ENCODE data around the gene C2CD2. TPM values are rescaled to one million over a fixed set of nuclear protein-coding genes. Genes with fewer than 3 reads are reported as not detected.

Gene C2CD2
- total RNA-seq, 4 donors from 2014 or later: 3.0 to 15.7 (median 7.4) TPM

GRCh38 chr21:41865002-41865777 lies 88.6 kb downstream of the C2CD2 start:
- Histone ChIP-seq H3K27ac (peak overlapping the region in 2 of 4 donors; percentile 5 to 58), H3K4me1 (peaks cover 0 to 6% (median 0%) of the 10 kb centered on the region in 4 donors), H3K27me3 (no peaks in the 10 kb centered on the region), H3K9me3 (no peaks in the 10 kb centered on the region), H3K4me3 (no peak overlapping the region), H3K36me3 (no peaks in the 10 kb centered on the region)
- in situ Hi-C loops (cut with MboI; ENCODE audit: low pct_ligation_motif_present in 1 of 4, low pct_unique_long_range_greater_than_20kb in 1 of 4, low sequenced_read_pairs in 3 of 4): loop anchor here in 1 of 4 donors (25.0 kb wide), 1 partner anchor 247 kb away; no protein-coding TSS in a partner anchor
- intact Hi-C loops (cut with DNase I; ENCODE audit: low total_unique reads): no loop called here
- TF ChIP-seq POLR2A (IDR thresholded peaks at IDR 0.05): no peak
- WGBS, 2 donors (ENCODE audit: low coverage in 1 of 2): 73 to 77% methylated on average over 2 to 15 of the region's 15 CpGs
- DNase-seq: peak; percentile 21

DNA sequence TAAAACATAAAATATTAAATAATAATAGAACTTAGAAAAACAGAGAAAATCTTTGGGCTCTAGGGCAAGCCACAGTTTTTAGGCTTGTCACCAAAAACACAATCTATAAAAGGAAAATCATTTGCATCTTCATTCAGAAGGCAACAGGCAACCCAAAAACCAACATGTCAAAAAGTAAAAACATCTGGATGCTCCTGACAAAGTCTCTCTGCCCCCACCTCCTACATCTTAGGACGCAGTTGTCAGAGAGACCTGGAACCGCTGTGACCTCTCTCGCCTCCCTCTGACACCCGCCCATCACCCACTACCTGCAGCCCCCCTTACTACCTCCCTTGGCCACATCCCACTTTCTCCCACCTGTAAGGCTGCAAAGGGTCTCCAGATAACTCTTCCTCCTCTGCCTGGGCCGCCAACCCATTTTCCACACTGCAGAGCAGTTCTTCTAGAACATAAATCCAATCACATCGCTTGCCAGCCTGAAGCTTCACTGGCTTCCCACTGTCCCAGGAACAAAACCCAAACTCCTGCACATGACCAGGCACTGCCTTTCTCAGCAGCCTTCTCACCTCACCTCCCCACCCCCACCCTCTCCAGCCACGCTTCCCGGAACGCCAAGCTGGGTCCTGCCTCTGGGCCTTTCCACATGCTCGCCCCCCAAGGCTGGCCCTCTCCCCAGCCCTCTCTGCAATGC lies 89.4 kb downstream of the C2CD2 start:
- Histone ChIP-seq H3K27ac (peak overlapping the region in 2 of 4 donors; percentile 5 to 58), H3K36me3 (no peaks in the 10 kb centered on the region), H3K9me3 (no peaks in the 10 kb centered on the region), H3K4me3 (no peak overlapping the region), H3K4me1 (peaks cover 0 to 6% (median 0%) of the 10 kb centered on the region in 4 donors), H3K27me3 (no peaks in the 10 kb centered on the region)
- in situ Hi-C loops (cut with MboI; ENCODE audit: low pct_ligation_motif_present in 1 of 4, low pct_unique_long_range_greater_than_20kb in 1 of 4, low sequenced_read_pairs in 3 of 4): loop anchor here in 1 of 4 donors (25.0 kb wide), 1 partner anchor 248 kb away; no protein-coding TSS in a partner anchor
- no peak for DNase-seq
- intact Hi-C loops (cut with DNase I; ENCODE audit: low total_unique reads): no loop called here
- TF ChIP-seq POLR2A (IDR thresholded peaks at IDR 0.05): no peak
- 90% methylated on average over 2 to 10 of the region's 10 CpGs for WGBS, 2 donors (ENCODE audit: low coverage in 1 of 2)

- H3K27me3 ChIP-seq: no peaks in the 10 kb centered on the region
- no peak for DNase-seq
- WGBS, 2 donors (ENCODE audit: low coverage in 1 of 2): 78 to 83% methylated on average over 4 of the region's 4 CpGs
- intact Hi-C loops (cut with DNase I; ENCODE audit: low total_unique reads) (no loop called here), in situ Hi-C loops (cut with MboI; ENCODE audit: low pct_ligation_motif_present in 1 of 4, low pct_unique_long_range_greater_than_20kb in 1 of 4, low sequenced_read_pairs in 3 of 4) (loop anchor here in 1 of 4 donors (25.0 kb wide), 1 partner anchor 249 kb away; no protein-coding TSS in a partner anchor)
- H3K27ac ChIP-seq: peak overlapping the region in 1 of 4 donors; percentile 58
- H3K36me3 ChIP-seq: no peaks in the 10 kb centered on the region
- no peak overlapping the region for H3K4me3 ChIP-seq
- H3K9me3 ChIP-seq: no peaks in the 10 kb centered on the region
- peaks cover 0 to 6% (median 0%) of the 10 kb centered on the region in 4 donors for H3K4me1 ChIP-seq
- no peak for TF ChIP-seq CTCF (IDR thresholded peaks at IDR 0.05)
- TF ChIP-seq POLR2A (IDR thresholded peaks at IDR 0.05): no peak
- TF ChIP-seq POLR2AphosphoS5 (IDR thresholded peaks at IDR 0.05): no peak
- no peak for TF ChIP-seq EP300 (IDR thresholded peaks at IDR 0.05; ENCODE audit: low read depth)
Observed at GRCh38 chr21:41863439-41863740, 90.4 kb downstream of the C2CD2 start.

GRCh38 chr21:41861987-41862386 lies 91.8 kb downstream of the C2CD2 start:
- H3K4me3 ChIP-seq: no peak overlapping the region
- H3K36me3 ChIP-seq: peaks cover 0 to 4% (median under 1%) of the 10 kb centered on the region in 4 donors
- H3K9me3 ChIP-seq: no peaks in the 10 kb centered on the region
- TF ChIP-seq POLR2A (IDR thresholded peaks at IDR 0.05) (no peak), POLR2AphosphoS5 (IDR thresholded peaks at IDR 0.05) (no peak), CTCF (IDR thresholded peaks at IDR 0.05) (no peak), EP300 (IDR thresholded peaks at IDR 0.05; ENCODE audit: low read depth) (no peak)
- peaks cover 0 to 6% (median 0%) of the 10 kb centered on the region in 4 donors for H3K4me1 ChIP-seq
- H3K27ac ChIP-seq: no peak overlapping the region
- in situ Hi-C loops (cut with MboI; ENCODE audit: low pct_ligation_motif_present in 1 of 4, low pct_unique_long_range_greater_than_20kb in 1 of 4, low sequenced_read_pairs in 3 of 4): loop anchor here in 1 of 4 donors (25.0 kb wide), 1 partner anchor 250 kb away; no protein-coding TSS in a partner anchor
- H3K27me3 ChIP-seq: no peaks in the 10 kb centered on the region
- DNase-seq: no peak
- WGBS, 2 donors (ENCODE audit: low coverage in 1 of 2): 92 to 97% methylated on average over 6 to 17 of the region's 17 CpGs
- intact Hi-C loops (cut with DNase I; ENCODE audit: low total_unique reads): no loop called here

- WGBS, 2 donors (ENCODE audit: low coverage in 1 of 2): 90% methylated on average over 4 of the region's 4 CpGs; no CpG with 5 or more reads in 1 of the 2 donors
- Histone ChIP-seq H3K4me3 (no peak overlapping the region), H3K36me3 (peaks cover 0 to 8% (median 2%) of the 10 kb centered on the region in 4 donors), H3K27ac (no peak overlapping the region), H3K9me3 (no peaks in the 10 kb centered on the region), H3K4me1 (peaks cover 0 to 6% (median 0%) of the 10 kb centered on the region in 4 donors), H3K27me3 (no peaks in the 10 kb centered on the region)
- TF ChIP-seq EP300 (IDR thresholded peaks at IDR 0.05; ENCODE audit: low read depth) (no peak), POLR2A (IDR thresholded peaks at IDR 0.05) (no peak), POLR2AphosphoS5 (IDR thresholded peaks at IDR 0.05) (no peak), CTCF (IDR thresholded peaks at IDR 0.05) (no peak)
- DNase-seq: no peak
- in situ Hi-C loops (cut with MboI; ENCODE audit: low pct_ligation_motif_present in 1 of 4, low pct_unique_long_range_greater_than_20kb in 1 of 4, low sequenced_read_pairs in 3 of 4) (loop anchor here in 1 of 4 donors (25.0 kb wide), 1 partner anchor 251 kb away; no protein-coding TSS in a partner anchor), intact Hi-C loops (cut with DNase I; ENCODE audit: low total_unique reads) (no loop called here)
Observed at GRCh38 chr21:41861255-41861654, 92.6 kb downstream of the C2CD2 start.

Data from transverse colon (tissue), 4 donors.